AG04450 (cell line): ENCODE results near the gene EPSTI1. TPM values are rescaled to one million over a fixed set of nuclear protein-coding genes. Genes with fewer than 3 reads are reported as not detected.
A peak's percentile ranks its signal among the peaks of the same experiment; 100 is the strongest.
"Not testable (repeated sequence)": the region's sequence is repeated elsewhere in the genome, so short reads cannot be mapped to it uniquely, and the experiment has no call there.

ENCODE experiments used
- CTCF ChIA-PET: fragments of 300-600, 350-600 bp; formaldehyde crosslinking; extraction: SDS; loops from one replicate; lab custom pipeline; 2022; ENCODE audit warnings: antibody characterized with exemption, inconsistent platforms; lab: Charles Lee
- POLR2A ChIA-PET: fragments of 350-600 bp; formaldehyde crosslinking; extraction: SDS; loops from one replicate; lab custom pipeline; 2021; ENCODE audit warnings: antibody characterized with exemption, inconsistent platforms; lab: Yijun Ruan, JAX
- DNase-seq: peaks from one replicate; pipeline ENCODE4 v3.0.0-alpha.2; 2011; ENCODE audit warnings: low read depth, low spot score
- H3K27ac ChIP-seq: one replicate; pipeline ENCODE4 v1.5.1; 2012; ENCODE audit warnings: low read depth, low read length, control low read depth
- H3K27me3 ChIP-seq: one replicate; pipeline ENCODE4 v1.6.0; 2012; ENCODE audit warnings: low read length; ENCODE audit not compliant: control insufficient read depth, insufficient read depth
- H3K4me3 ChIP-seq: 2 replicates; pipeline ENCODE4 v1.5.1; 2011; ENCODE audit warnings: mild to moderate bottlenecking, low read depth, low read length, control low read depth
- H3K9me3 ChIP-seq: 2 replicates; pipeline ENCODE4 v1.5.1; 2012; ENCODE audit warnings: low read length; ENCODE audit not compliant: control insufficient read depth, insufficient read depth
- CTCF ChIP-seq: IDR thresholded peaks from 2 replicates; pipeline ENCODE4 v1.5.1; 2011; ENCODE audit warnings: low read depth, low read length, control low read depth, inconsistent platforms
- polyA plus RNA-seq: library from polyadenylated mRNA; depleted of rRNA; stranded (reverse); fragments of >200 nt; gene quantifications from 2 replicates; pipeline ENCODE4 v1.2.3, GENCODE V29; 2011

EPSTI1 gene
- polyA plus RNA-seq, 1 experiment, result 6.0 TPM

GRCh38 chr13:42992764-42993122 is 702 bp upstream of the EPSTI1 start:
- H3K4me3 ChIP-seq, result no peak overlapping the region
- H3K27ac ChIP-seq, result no peak overlapping the region
- ChIA-PET CTCF (interaction anchor here (1.1 to 2.5 kb wide), 3 partner anchors 22 to 29 kb away, joined by 3 to 17 read pairs (median 3); no protein-coding TSS in a partner anchor), POLR2A (no interaction called here)
- no peaks in the 10 kb centered on the region for H3K9me3 ChIP-seq
- no peak for TF ChIP-seq CTCF
- H3K27me3 ChIP-seq, result no peaks in the 10 kb centered on the region
- no peak for DNase-seq

GRCh38 chr13:42991233-42991897 is 676 bp downstream of the EPSTI1 start:
- POLR2A ChIA-PET, result not testable (repeated sequence)
- CTCF ChIA-PET, result interaction anchor here (0.6 to 2.5 kb wide), 4 partner anchors 22 to 799 kb away, joined by 3 to 17 read pairs (median 8); no protein-coding TSS in a partner anchor

GRCh38 chr13:42990291-42991232 is 1.5 kb downstream of the EPSTI1 start:
- Histone ChIP-seq H3K4me3 (peak overlapping the region; percentile 12; the same call in 1 of the 2 replicates), H3K27ac (peak overlapping the region; percentile 62), H3K9me3 (no peaks in the 10 kb centered on the region), H3K27me3 (no peaks in the 10 kb centered on the region)
- POLR2A ChIA-PET, result no interaction called here
- TF ChIP-seq CTCF, result no peak
- CTCF ChIA-PET, result interaction anchor here (0.7 to 1.4 kb wide), 4 partner anchors 21 to 395 kb away, joined by 5 to 11 read pairs (median 6); no protein-coding TSS in a partner anchor
- no peak for DNase-seq

More at GRCh38 chr13:42991233-42991897, 676 bp downstream of the EPSTI1 start:
- Histone ChIP-seq H3K27ac (peak overlapping the region; percentile 62), H3K4me3 (peak overlapping the region; percentile 59)
- H3K27me3 ChIP-seq, DNase-seq, H3K9me3 ChIP-seq: not testable (repeated sequence)

GRCh38 chr13:42986176-42986574 is 5.9 kb downstream of the EPSTI1 start:
- CTCF ChIA-PET, result interaction anchor here (0.9 to 1.8 kb wide), 2 partner anchors 16 to 17 kb away, joined by 3 to 5 read pairs; no protein-coding TSS in a partner anchor
- Histone ChIP-seq H3K27ac (no peak overlapping the region), H3K27me3 (no peaks in the 10 kb centered on the region), H3K4me3 (no peak overlapping the region), H3K9me3 (no peaks in the 10 kb centered on the region)
- POLR2A ChIA-PET, result no interaction called here
- no peak for DNase-seq
- no peak for TF ChIP-seq CTCF

- no peak for TF ChIP-seq CTCF
- no peaks in the 10 kb centered on the region for H3K9me3 ChIP-seq
- H3K4me3 ChIP-seq, result no peak overlapping the region
- H3K27me3 ChIP-seq, result no peaks in the 10 kb centered on the region
- ChIA-PET CTCF (interaction anchor here (0.9 to 1.8 kb wide), 2 partner anchors 16 to 17 kb away, joined by 3 to 5 read pairs; no protein-coding TSS in a partner anchor), POLR2A (no interaction called here)
- DNase-seq, result no peak
- no peak overlapping the region for H3K27ac ChIP-seq
Observed at GRCh38 chr13:42985312-42986175, 6.5 kb downstream of the EPSTI1 start.
